PC-3 (cell line): ENCODE measurements around the gene FLT3. TPM values are rescaled to one million over a fixed set of nuclear protein-coding genes. Genes with fewer than 3 reads are reported as not detected.

Source experiments
- ATAC-seq: fragments of 200-7000 bp; cut with Tn5 transposase; 2 replicates; pipeline ENCODE4 v1.9.1; 2020; ENCODE audit warnings: mild to moderate bottlenecking, moderate library complexity
- BruUV-seq: library from RNA; stranded (reverse); fragments of 400-500 nt; replicated peaks from 2 replicates; lab custom pipeline; 2021; lab: Mats Ljungman, UMichigan
- CTCF ChIA-PET: fragments of 300-600 bp; sonication (Branson Sonifier 250); formaldehyde crosslinking; loops from one replicate; lab custom pipeline; 2022; ENCODE audit warnings: antibody characterized with exemption; lab: Charles Lee
- POLR2A ChIA-PET: fragments of 300-600 bp; sonication (Branson Sonifier 250); formaldehyde crosslinking; loops from one replicate; lab custom pipeline; 2022; ENCODE audit warnings: antibody characterized with exemption; ENCODE audit not compliant: unreplicated experiment; lab: Charles Lee
- DNase-seq: peaks from one replicate; pipeline ENCODE4 v3.0.0-alpha.2; 2015
- H2AFZ ChIP-seq: fragments of 300-600 bp; sonication (generic); 2 replicates; pipeline ENCODE4 v1.6.0; 2016; ENCODE audit warnings: antibody characterized with exemption, low read length
- H3F3A ChIP-seq: fragments of 300-600 bp; sonication (generic); one replicate; pipeline ENCODE4 v1.6.0; 2017; ENCODE audit warnings: antibody characterized with exemption, low read length, control low read depth, mild to moderate bottlenecking; ENCODE audit not compliant: unreplicated experiment
- H3K27ac ChIP-seq: fragments of 300-600 bp; sonication (generic); 2 replicates; pipeline ENCODE4 v1.5.1; 2016; ENCODE audit warnings: mild to moderate bottlenecking, low read length
- H3K27me3 ChIP-seq: fragments of 300-600 bp; sonication (generic); 2 replicates; pipeline ENCODE4 v1.6.1; 2016; ENCODE audit warnings: low read length, mixed read lengths
- H3K36me3 ChIP-seq: fragments of 300-600 bp; sonication (generic); 2 replicates; pipeline ENCODE4 v1.6.1; 2016; ENCODE audit warnings: low read depth, mixed run types, low read length, mixed read lengths
- H3K4me1 ChIP-seq: fragments of 300-600 bp; sonication (generic); 2 replicates; pipeline ENCODE4 v1.5.1; 2016; ENCODE audit warnings: low read length; ENCODE audit not compliant: insufficient read depth
- H3K4me2 ChIP-seq: fragments of 300-600 bp; sonication (generic); 2 replicates; pipeline ENCODE4 v1.6.0; 2016; ENCODE audit warnings: low read length
- H3K4me3 ChIP-seq: fragments of 300-600 bp; sonication (generic); 2 replicates; pipeline ENCODE4 v1.5.1; 2016; ENCODE audit warnings: mild to moderate bottlenecking, low read length, mixed read lengths
- H3K79me2 ChIP-seq: fragments of 300-600 bp; sonication (generic); 2 replicates; pipeline ENCODE4 v1.6.1; 2017; ENCODE audit warnings: low read length, mixed read lengths
- H3K9ac ChIP-seq: fragments of 300-600 bp; sonication (generic); 2 replicates; pipeline ENCODE4 v1.6.0; 2016; ENCODE audit warnings: mild to moderate bottlenecking, low read length
- H3K9me2 ChIP-seq: fragments of 300-600 bp; sonication (generic); replicated peaks from 2 replicates; pipeline ENCODE4 v1.6.1; 2016; ENCODE audit warnings: mixed run types, low read length, mixed read lengths
- H3K9me3 ChIP-seq: fragments of 300-600 bp; sonication (generic); 2 replicates; pipeline ENCODE4 v1.6.1; 2016; ENCODE audit warnings: low read length, mixed read lengths
- H4K20me1 ChIP-seq: fragments of 300-600 bp; sonication (generic); 2 replicates; pipeline ENCODE4 v1.6.1; 2016; ENCODE audit warnings: low read length, mixed read lengths
- EZH2 ChIP-seq: fragments of 300-600 bp; sonication (generic); IDR thresholded peaks from one replicate; pipeline ENCODE4 v1.6.1; 2017; ENCODE audit warnings: antibody characterized with exemption, mild to moderate bottlenecking, low read length; ENCODE audit not compliant: unreplicated experiment
- EZH2phosphoT487 ChIP-seq: fragments of 300-600 bp; sonication (generic); IDR thresholded peaks from 2 replicates; pipeline ENCODE4 v1.6.1; 2018; ENCODE audit warnings: mild to moderate bottlenecking, antibody characterized with exemption, low read length, borderline replicate concordance
- intact Hi-C: fragments of 100-400 bp; cut with micrococcal nuclease; formaldehyde crosslinking; loops from 2 replicates; pipeline ENCODE4 v1.9.0; 2023
- total RNA-seq: library from RNA; depleted of rRNA; stranded (reverse); fragments of >200 nt; gene quantifications from 2 replicates; pipeline ENCODE4 v1.2.3, GENCODE V29; 2014; rRNA removed
- TF ChIP-seq, protein P1 (sequence below): fragments of 300-600 bp; sonication (generic); conservative IDR thresholded peaks from 2 replicates; pipeline ENCODE4 v1.5.1; 2017; ENCODE audit warnings: antibody characterized with exemption, low read depth, mild to moderate bottlenecking, low read length

Gene FLT3
- total RNA-seq, 1 experiment from 2014 or later = not detected

DNA sequence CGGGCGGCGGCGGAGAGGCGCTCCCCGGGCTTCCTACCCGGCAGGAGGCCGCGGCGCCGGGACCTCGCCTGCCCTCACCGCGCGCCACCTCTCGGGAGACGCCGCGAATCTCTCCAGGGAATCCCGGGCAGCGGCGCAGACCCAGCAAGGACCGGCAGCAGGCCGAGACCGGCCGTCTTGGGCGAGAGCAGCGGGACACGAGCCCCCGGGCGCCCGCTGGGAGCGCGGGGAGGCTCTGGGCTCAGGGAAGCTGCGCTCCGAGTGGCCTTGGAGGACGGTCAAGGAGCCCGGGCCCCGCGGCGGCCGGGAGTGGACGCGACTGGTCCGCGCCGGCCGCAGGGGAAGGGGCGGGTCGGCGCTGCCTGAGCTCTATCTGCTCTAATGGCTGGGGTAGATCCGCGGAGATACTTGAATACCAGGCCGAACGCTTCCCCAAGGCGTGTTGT, 145.9 kb downstream of the FLT3 start:
- TF ChIP-seq, protein P1, sequence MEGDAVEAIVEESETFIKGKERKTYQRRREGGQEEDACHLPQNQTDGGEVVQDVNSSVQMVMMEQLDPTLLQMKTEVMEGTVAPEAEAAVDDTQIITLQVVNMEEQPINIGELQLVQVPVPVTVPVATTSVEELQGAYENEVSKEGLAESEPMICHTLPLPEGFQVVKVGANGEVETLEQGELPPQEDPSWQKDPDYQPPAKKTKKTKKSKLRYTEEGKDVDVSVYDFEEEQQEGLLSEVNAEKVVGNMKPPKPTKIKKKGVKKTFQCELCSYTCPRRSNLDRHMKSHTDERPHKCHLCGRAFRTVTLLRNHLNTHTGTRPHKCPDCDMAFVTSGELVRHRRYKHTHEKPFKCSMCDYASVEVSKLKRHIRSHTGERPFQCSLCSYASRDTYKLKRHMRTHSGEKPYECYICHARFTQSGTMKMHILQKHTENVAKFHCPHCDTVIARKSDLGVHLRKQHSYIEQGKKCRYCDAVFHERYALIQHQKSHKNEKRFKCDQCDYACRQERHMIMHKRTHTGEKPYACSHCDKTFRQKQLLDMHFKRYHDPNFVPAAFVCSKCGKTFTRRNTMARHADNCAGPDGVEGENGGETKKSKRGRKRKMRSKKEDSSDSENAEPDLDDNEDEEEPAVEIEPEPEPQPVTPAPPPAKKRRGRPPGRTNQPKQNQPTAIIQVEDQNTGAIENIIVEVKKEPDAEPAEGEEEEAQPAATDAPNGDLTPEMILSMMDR = no peak
- TF ChIP-seq EZH2 (no peak), EZH2phosphoT487 (no peak)
- Histone ChIP-seq H3K36me3 (no peaks in the 10 kb centered on the region), H3F3A (no peaks in the 10 kb centered on the region), H3K4me2 (peak overlapping the region; percentile 91), H2AFZ (peak overlapping the region; percentile 95), H3K4me1 (peaks cover 19% of the 10 kb centered on the region), H3K9me3 (no peaks in the 10 kb centered on the region), H3K9ac (peak overlapping the region; percentile 71), H3K4me3 (peak overlapping the region; percentile 74), H3K9me2 (no peaks in the 10 kb centered on the region), H3K27ac (peak overlapping the region; percentile 38), H4K20me1 (no peaks in the 10 kb centered on the region), H3K79me2 (no peaks in the 10 kb centered on the region), H3K27me3 (no peaks in the 10 kb centered on the region)
- DNase-seq (peak; percentile 29), ATAC-seq (peak; percentile 66)
- BruUV-seq = no TSS peak
- intact Hi-C loops = no loop called here
- ChIA-PET CTCF (interaction anchor here (0.6 to 2.3 kb wide), 7 partner anchors 85 to 746 kb away, joined by 3 to 35 read pairs (median 10); partner anchors contain the start of gene MTIF3), POLR2A (no interaction called here)

DNA sequence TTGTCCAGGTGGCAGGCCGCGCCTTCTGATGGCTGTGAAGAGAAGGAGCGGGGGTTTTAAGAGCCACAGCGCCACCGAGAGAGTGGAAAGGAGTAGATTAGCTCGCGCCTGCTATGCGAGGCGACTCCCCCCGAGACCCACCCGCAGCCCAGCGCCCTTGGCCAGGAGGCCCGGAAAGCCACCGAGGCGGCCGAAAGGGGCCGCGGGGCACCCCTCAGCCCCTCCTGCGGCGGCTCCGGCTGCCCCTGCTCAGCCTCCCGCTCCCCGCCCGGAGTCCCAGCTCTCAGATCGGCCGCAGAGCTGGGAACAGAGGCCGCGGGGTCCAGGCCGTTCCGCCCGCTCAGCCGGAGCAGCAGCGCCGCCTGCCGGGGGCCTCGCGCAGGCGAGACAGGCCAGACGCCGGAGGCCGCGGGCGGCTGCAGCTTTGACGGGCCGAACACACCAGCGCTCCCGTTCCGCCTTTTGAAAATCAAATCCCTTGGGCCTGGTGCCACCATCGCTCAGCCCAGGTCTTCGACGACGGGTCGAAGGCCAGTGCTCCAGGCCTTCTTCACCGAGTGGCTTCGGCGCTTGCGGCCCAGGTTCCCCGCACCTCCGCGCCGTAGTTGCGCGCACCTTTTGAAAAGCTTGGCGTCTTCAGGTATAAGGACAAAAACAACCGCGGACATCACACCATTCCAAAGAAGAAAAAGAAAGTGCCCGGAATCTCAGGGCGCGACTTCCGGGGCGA, 146.5 kb downstream of the FLT3 start:
- H4K20me1 ChIP-seq = no peaks in the 10 kb centered on the region
- H3K9me2 ChIP-seq = no peaks in the 10 kb centered on the region
- no peaks in the 10 kb centered on the region for H3K9me3 ChIP-seq
- H3K4me1 ChIP-seq = peaks cover 19% of the 10 kb centered on the region
- peak; percentile 97 for ATAC-seq
- no peaks in the 10 kb centered on the region for H3K27me3 ChIP-seq
- peak overlapping the region; percentile 38 for H3K27ac ChIP-seq
- intact Hi-C loops = loop anchor here (1.0 kb wide), 2 partner anchors 85 to 124 kb away; no protein-coding TSS in a partner anchor
- peak overlapping the region; percentile 74 for H3K4me3 ChIP-seq
- H2AFZ ChIP-seq = peak overlapping the region; percentile 95
- no peaks in the 10 kb centered on the region for H3K79me2 ChIP-seq
- CTCF ChIA-PET = interaction anchor here (0.6 to 2.3 kb wide), 11 partner anchors 30 to 746 kb away, joined by 3 to 35 read pairs (median 4); partner anchors contain the start of gene MTIF3
- H3K9ac ChIP-seq = peak overlapping the region; percentile 71
- H3K4me2 ChIP-seq = peak overlapping the region; percentile 91
- POLR2A ChIA-PET = interaction anchor here (0.6 to 0.7 kb wide), 3 partner anchors 45 to 171 kb away, joined by 3 to 5 read pairs (median 5); no protein-coding TSS in a partner anchor
- DNase-seq = peak; percentile 79
- no peak for TF ChIP-seq EZH2phosphoT487
- TF ChIP-seq, protein P1 = peak; percentile 74
- TF ChIP-seq EZH2 = no peak
- no peaks in the 10 kb centered on the region for H3F3A ChIP-seq
- no TSS peak for BruUV-seq
- H3K36me3 ChIP-seq = no peaks in the 10 kb centered on the region

Other genes starting within 250 kb of the FLT3 start
- 0.17 TPM in 1 of 2 replicates, not detected in the other for gene PDX1, start 180.6 kb downstream of the FLT3 start, total RNA-seq
- gene CDX2, start 131.3 kb downstream of the FLT3 start, total RNA-seq = 0.62 TPM in 1 of 2 replicates, not detected in the other
- gene URAD, start 111.9 kb downstream of the FLT3 start, total RNA-seq = not detected in 2 replicates
- 14.6 and 21.8 TPM in 2 replicates for gene PAN3, start 38.0 kb upstream of the FLT3 start, total RNA-seq